Inflammatory macrophage treated with lipopolysaccharide for 4 hours (primary cell): ENCODE measurements around the gene OSBPL10.
A peak's percentile ranks its signal among the peaks of the same experiment; 100 is the strongest.

ENCODE experiments used
- DNase-seq: peaks from one replicate; pipeline ENCODE4 v3.0.0-alpha.2; 2020

Gene OSBPL10

DNA sequence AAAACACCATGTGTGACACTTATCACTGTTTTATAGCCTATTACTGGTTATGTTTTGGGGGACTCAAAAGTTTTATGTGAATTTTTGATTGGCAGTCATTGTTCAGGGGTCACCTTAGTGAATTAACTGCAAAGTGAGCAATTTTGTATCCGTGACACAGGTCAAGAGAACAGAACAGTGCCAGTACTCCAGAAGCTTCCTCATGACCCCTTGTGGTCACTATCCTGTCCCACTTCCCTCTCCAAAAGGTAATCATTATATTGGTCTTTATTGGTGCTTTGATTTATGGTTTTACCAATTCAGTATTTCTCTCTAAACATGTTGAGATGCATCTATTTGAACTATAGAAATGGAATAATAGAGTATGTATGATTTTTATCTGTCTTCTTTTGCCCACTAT lies 341.2 kb downstream of the OSBPL10 start:
- no peak for DNase-seq

DNA sequence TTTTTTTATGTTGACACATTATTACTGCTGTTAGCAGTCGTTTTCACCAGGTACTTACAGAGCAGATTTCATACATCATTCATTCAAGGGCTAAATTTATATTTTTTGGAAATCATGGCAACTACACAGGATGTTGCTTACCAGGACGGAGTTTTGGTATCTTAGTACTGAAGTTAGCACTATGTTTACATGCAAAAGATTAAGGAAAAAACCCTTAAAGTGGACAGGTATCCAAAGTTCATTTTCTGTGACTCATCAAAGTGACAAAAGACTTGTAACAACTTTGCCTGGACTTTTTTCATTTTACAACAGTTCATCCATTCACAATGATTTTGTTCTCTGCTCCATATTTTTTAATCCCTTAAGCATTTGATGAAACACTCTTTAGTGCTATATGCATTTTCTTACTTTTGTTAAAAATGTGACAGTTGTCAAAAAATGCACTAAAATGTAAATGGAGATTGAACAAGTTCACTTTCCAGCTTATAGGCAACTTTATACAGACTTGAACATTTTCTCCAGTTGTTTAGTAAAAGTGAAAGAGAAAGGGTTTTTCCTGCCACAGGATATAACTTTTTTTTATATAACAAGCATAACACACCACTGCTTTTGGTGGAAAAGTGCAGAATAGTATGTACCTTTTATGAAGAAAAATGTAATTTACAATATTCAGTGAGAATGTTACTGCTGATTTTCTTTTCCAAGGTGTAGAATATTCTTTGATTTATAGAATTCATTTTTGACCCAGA lies 344.2 kb downstream of the OSBPL10 start:
- DNase-seq, result peak; percentile 26

GRCh38 chr3:31636049-31636448 lies 345.0 kb downstream of the OSBPL10 start:
- no peak for DNase-seq

DNA sequence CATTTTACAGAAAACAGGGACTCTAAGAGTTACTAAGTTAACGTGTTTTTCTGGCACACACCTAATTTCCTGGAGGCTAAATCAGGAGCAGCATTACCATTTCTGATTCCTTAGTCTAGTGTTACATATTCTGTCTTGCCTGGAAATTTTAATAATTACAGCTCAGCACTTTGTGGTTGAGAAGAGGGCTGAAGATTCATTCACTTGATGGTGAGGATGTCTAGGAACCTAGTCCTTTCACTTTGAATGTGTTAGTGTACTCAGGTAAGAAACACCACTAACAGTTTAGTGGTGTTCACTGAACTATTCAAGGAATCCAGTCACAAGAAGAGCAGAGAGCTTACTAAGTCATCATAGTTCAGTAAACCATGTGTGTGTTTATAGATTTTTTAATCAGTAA lies 345.5 kb downstream of the OSBPL10 start:
- DNase-seq, result no peak

DNA sequence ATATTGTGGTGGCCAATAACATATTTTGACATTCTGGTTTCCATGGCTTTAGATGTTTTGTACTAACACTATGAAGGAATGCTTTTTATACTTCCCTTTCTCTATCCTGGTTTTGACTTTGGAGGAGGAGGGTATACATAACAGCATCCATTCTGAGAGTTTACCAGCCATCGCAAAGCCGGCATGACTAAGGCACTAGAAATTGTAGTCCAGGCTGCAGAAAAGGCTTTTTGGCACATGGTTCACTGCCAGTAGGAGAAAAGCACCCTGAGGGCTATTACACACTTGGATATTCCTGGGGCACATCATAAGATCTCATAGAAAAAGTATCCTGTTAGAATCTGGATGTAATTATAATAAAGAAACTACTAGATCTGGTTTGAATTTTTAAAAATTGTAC lies 346.6 kb downstream of the OSBPL10 start:
- no peak for DNase-seq

DNA sequence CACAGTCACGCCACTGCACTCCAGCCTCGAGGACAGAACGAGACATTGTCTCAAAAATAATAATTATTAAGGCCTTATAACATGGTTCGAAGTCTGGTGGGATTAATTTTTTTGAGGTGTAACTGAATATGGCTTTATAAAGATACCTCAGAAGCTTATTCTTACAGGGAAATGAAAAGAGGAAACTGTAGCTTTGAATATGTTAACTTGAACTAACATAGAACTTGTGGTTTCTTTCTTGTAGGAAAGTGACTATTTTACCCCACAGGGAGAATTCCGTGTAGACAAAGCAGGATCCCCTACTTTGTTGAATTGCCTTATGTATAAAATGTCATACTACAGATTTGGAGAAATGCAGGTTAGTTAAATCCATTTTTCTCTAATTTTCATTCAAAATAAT lies 352.0 kb downstream of the OSBPL10 start:
- DNase-seq, result peak; percentile 26

DNA sequence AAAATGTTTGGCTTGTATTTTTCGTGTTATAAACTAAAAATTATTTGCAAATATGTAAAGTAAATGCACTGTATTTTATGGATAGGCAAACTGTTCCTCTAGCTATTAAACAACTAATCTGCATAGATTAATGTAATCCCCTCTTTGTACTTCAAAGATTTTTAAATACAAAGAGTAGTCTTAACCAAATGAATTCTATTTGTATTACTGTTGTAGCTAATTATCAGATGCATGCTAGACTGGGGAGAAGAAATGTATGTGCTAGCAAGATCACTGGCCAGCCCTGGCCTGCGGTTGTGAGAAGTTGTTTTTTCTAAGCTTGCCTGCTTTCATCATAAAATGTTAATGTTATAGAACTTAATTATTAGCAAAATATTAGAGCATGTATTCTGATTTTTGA lies 355.7 kb downstream of the OSBPL10 start:
- DNase-seq, result no peak

DNA sequence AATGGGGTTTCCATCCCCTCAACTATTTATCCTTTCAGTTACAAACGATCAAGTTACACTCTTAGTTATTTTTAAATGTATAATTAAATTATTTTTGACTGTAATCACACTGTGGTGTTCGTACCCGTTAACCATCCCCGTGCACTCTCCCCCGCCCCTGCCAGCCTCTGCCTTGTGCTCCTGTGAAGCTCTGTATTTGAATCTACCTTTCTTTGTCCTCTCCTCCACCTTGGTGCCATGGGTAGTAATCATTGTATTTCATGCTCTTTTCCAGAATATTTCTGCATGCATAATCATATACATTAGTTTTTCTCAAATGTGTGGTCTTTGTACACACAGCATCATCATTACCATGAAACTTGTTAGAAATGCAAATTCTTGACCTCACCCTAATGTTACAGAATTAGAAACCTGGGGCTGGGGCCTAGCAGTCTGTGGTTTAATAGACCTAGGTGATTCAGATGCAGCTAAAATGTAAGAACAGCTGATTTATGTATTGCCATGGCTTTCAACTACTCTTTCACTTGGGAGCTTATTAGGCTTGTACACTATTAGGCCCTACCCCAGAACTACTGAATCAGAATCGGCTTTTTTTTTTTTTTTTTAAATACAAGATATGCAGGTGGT lies 356.9 kb downstream of the OSBPL10 start:
- no peak for DNase-seq

GRCh38 chr3:31622636-31623288 lies 358.3 kb downstream of the OSBPL10 start:
- DNase-seq, result no peak

DNA sequence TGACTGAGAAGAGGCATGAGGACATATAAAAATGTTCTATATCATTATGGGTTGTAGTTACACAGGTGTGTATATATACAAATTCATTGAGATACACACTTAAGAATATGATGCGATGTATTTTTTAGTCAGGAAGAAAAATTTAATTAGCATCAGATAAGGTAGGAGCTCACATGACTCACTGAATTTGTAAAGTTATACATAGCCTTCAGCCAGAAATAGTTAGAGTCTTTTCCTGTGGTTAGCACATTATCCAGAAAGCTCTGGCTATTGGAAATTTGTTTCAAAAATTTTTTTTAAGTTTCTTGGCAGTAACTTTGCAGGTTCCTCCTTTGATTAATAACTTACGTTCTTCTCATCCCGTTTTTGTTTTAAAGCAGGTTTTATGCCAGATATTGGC lies 359.7 kb downstream of the OSBPL10 start:
- no peak for DNase-seq

GRCh38 chr3:31620656-31621055 lies 360.4 kb downstream of the OSBPL10 start:
- no peak for DNase-seq

DNA sequence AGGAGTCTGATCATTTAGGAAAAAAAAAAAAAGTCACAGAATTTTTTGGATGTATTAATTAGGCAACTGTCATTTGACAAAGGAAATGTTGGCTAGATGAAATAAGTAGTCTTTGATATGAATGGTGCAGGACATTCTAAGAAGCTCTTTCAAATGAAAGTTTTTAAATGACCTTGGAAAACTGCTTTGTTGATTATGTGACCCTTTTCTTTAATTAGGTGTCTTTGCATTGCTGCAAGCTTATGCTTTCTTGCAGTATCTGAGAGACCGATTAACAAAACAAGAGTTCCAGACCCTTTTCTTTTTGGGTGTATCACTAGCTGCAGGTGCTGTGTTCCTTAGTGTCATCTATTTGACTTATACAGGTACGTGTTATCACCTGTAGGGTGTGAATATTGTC lies 364.4 kb downstream of the OSBPL10 start:
- no peak for DNase-seq

DNA sequence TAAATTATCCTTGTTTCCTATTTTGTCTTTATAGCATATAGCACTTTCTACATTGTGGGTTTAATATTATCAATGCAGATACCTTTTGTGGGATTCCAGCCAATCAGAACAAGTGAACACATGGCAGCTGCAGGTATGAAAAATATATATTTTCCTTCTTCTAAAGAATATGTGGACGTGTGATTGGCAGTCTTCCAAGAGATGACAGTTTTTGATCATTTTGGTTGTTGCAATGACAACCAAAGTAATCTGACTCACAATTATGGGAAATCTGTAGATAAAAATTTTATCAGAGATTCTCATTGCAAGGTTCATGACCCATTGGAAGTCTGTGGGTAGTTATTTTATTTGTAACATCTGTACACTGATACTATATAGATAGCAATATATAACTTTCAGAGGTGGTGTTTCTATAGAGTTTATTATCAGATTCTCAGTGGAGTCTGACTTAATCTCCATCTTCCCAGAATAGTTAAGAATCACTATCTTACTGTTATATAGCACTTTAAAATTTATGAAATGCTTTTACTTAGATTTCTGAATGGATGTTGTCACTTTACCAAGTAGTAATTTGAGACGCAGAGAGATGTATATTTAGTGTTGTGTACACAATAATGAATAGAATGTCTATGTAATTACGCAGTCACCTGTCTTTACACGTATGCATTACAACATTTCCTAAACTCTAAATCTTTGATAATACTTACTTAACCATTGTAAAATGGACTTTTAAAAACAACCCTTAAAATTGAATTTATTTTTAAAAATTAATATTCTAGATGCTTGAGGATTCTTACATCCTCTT lies 365.8 kb downstream of the OSBPL10 start:
- no peak for DNase-seq

GRCh38 chr3:31614162-31614921 lies 366.7 kb downstream of the OSBPL10 start:
- no peak for DNase-seq

DNA sequence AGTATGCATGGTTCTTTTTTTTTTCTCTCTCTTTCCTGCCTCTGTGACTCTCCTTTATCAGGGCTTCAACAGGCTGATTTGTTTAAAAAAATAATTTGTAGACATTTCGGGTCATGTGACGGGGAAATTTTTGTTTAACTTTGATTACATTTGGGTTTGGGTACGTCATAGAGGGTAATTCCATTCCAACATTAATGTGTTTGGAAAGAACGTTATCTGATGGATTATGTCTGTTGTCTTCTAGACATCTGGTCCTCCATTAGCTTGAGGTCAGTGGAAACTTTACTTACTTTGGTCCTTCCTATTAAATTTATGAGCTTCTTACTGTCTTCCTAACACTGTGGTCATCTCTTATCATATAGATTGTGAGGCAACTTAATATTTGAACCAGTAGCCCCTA lies 367.4 kb downstream of the OSBPL10 start:
- no peak for DNase-seq

DNA sequence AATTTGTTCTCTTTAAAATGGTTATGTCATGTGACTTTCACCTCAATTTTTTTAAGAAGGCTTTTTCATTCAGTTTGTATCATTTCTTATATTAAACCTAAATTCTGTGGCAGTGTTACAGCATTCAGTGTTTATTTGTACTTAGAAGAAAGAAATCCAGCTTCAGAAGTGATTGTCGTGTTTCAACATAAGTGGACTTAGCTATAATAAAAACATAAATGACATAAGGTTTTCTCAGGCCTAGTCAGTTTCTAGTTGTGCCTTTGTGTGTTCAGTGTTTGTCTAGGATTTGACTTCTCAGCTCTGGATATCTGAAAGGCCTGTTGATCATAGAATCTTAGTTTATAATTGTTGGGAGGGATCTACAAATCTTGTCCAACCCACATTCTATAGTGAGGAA lies 367.9 kb downstream of the OSBPL10 start:
- no peak for DNase-seq
